ENCODE measurements around the gene GNB1.
A peak's percentile ranks its signal among the peaks of the same experiment; 100 is the strongest.
"Not testable (repeated sequence)": the region's sequence is repeated elsewhere in the genome, so short reads cannot be mapped to it uniquely, and the experiment has no call there.

Gene GNB1

DNA sequence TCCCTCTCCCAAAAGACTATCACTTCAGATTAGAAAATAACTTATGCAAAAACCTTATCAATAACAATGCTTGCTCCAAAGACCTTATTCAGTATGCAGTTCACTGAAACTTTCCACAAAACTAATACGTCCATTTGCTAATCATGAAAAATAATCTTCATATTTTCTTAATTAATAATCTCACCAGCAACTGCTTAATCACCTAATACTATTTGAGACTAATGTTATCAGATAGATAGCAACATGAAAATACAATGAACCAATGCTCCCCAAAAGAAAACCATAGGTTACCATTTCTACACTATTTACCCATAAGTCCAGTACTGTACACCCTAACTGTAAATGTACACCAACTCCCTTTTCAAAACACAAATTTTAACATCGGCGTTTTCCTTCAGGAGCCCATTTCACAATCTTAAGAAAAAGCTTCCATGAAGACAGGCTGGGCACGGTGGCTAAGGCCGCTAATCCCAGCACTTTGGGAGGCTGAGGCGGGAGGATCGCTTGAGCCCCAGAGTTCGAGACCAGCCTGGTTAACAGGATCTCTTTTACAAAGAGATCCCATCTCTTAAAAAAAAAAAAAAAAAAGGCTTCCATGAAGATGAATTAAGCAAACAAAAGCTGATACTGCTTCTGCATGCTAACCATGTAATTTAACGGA lies 1.7 kb downstream of the GNB1 start:
- DNase-seq, result no peak

DNA sequence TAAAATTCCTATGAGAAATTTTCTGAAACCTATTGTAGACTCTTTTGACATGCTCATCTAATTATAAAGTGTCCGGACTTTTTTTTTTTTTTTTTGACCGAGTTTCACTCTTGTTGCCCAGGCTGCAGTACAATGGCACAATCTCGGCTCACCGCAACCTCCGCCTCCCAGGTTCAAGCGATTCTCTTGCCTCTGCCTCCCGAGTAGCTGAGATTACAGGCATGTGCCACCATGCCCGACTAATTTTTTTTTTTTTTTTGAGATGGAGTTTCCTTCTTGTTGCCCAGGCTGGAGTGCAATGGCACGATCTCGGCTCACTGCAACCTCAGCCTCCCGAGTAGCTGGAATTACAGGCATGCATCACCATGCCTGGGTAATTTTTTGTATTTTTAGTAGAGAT lies 7.0 kb downstream of the GNB1 start:
- not testable (repeated sequence) for DNase-seq

DNA sequence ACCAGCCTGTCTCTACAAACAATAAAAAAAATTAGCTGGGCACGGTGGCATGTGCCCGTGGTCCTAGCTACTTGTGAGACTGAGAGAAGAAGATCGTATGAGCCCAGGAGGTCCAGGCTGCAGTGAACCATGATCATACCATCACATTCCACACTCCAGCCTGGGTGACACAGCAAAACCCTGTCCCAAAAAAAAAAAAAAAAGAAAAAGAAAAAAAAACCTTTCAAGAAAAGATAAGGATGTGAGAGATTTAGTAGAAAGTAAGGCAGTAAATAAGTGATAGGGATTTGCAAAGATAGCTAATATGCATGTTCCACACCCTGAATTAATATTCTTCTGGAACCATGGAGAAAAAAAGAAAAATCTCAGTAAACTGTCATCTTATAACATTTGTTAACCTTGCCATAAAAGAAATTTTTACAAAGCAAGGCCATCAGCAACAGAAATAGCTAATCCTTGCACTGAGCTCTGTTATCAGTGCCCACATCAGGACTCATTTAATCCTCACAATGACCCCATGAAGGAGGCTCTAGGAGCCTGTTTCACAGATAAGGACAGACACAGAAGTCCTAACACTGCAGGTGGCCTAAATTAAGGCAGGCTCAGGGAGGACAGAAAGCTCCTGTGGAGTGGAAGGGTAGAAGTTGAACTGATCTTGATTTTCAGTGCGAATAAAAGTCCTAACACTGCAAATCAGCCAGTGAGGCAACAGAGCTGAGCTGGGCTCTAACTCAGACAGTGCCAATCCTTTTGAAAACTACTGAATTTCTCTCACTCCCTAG lies 7.6 kb downstream of the GNB1 start:
- DNase-seq, result no peak

GRCh38 chr1:1881727-1882126 lies 9.2 kb downstream of the GNB1 start:
- DNase-seq, result no peak

- no peak for DNase-seq
Observed at GRCh38 chr1:1880617-1881312, 10.1 kb downstream of the GNB1 start.

GRCh38 chr1:1879942-1880341 lies 10.9 kb downstream of the GNB1 start:
- DNase-seq, result no peak

- DNase-seq, result no peak
Observed at GRCh38 chr1:1877865-1878436, 12.9 kb downstream of the GNB1 start.

GRCh38 chr1:1876335-1876930 lies 14.5 kb downstream of the GNB1 start:
- no peak for DNase-seq

- no peak for DNase-seq
Observed at GRCh38 chr1:1875932-1876331, 15.0 kb downstream of the GNB1 start.

DNA sequence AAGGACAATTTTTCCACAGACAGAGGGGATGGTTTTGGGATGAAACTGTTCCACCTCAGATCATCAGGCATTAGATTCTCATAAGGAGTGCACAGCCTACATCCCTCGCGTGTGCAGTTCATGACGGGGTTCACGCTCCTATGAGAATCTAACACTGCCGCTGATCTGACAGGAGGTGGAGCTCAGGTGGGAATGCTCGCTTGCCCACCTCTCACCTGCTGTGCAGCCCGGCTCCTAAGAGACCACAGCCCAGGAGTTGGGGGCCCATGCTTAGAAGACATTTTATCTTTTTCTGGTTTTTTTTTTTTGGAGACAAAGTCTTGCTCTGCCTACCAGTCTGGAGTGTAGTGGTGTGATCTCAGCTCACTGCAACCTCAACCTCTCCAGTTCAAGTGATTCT lies 16.0 kb downstream of the GNB1 start:
- no peak for DNase-seq

DNA sequence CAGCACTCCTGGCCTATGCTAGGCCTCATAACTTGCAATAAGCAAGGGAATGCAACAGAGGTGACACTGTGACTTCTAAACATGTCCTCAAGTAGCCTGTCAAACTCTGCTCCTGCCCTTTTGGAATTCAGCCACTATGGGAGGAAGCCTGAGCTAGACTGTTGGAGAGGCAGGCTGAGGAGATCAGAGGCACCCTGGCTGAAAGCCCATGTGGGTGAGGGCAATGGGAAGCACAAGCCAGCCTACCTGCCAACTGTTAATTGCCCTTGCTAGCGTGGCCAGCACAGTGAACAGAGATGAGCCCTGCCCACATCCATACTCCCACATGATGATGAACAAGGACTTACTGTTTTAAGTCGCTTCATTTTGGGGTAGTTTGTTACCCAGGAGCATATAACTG lies 17.7 kb downstream of the GNB1 start:
- DNase-seq, result no peak

DNA sequence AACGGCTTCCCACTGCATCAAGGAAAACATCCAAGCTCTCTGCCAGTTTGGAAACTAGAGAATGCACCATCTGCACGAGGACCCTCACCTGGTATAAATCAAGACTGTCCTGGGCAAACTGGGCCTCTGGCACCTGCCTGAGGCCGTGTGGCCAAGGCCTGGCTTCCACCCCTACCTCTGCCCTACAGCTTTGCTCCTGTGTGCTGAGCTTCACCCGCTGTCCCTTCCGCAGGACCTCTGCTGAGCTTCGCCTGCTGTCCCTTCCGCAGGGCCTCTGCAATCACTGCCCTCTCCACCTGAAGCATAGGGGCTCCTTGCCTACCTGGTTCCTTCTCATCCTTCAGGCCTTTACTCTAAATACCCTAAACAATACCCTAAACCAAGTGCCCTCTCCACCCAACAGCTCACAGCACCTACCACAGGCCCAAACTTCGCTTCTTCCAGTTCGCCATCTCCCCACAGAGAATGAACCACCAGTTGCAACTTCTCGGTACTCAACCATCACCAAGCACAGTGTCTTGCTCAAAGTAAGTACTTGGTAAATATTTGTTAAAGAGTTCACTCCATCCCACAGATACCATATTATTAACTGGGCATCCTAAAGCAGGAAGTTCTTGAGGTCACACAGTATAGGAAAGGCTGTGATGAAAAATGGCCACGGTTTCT lies 18.4 kb downstream of the GNB1 start:
- no peak for DNase-seq

GRCh38 chr1:1869469-1869868 lies 21.4 kb downstream of the GNB1 start:
- peak; percentile 51 to 69 for DNase-seq

GRCh38 chr1:1867164-1867563 lies 23.7 kb downstream of the GNB1 start:
- no peak for DNase-seq

DNA sequence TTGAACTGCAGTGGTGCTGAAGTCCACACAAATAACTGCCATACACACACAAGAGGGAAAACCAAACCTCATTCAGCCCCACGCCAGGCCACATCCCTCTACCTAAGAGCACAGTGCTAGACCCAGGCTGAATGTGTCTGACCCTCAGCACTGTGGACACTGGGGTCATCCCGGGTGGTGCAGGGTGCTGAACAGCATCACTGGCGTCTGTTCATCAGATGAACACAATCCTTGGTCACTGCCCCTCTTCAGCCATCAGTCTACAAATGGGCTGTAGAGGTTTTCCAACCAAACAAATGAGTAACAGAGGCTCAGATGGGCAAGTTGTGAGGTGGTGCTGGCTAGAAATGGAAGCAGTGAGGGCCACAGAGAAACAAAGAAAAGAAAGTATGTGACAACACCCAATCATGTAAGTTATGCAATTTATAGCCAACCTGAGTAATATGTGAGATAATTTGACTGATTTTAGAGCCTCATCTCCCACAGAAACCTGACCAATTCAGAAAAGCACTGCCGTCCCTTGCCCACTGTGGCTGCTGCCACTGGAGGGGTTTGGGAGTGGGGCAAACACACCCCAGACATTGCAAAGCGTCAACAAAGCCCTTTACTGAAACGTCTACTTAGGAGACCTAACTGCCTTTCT lies 27.9 kb downstream of the GNB1 start:
- DNase-seq, result no peak

GRCh38 chr1:1861761-1862310 lies 29.1 kb downstream of the GNB1 start:
- not testable (repeated sequence) for DNase-seq

- DNase-seq, result no peak
Observed at GRCh38 chr1:1861339-1861730, 29.6 kb downstream of the GNB1 start.

DNA sequence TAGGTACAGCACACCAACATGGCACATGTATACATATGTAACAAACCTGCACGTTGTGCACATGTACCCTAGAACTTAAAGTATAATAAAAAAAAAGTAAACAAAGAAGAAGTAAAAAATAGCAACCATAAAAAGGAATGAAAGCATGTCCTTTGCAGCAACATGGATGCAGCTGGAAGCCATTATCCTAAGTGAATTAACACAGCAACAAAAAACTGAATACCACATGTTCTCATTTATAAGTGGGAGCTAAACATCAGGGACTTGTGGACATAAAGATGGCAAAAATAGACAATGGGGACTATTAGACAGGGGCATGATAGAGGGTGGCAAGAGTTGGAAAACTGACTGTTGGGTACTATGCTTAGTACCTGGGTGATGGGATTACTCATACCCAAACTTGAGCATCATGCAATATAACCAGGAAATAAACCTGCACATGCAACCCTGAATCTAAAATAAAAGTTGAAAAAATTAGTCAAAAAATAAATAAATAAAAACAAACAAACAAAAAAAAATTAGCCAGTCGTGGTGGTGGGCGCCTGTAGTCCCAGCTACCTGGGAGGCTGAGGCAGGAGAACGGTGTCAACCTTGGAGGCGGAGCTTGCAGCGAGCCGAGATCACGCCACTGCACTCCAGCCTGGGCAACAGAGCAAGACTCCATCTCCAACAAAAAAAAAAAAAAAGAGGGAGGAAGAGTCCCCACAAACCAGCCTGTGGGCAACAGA lies 30.8 kb downstream of the GNB1 start:
- DNase-seq, result not testable (repeated sequence)

DNA sequence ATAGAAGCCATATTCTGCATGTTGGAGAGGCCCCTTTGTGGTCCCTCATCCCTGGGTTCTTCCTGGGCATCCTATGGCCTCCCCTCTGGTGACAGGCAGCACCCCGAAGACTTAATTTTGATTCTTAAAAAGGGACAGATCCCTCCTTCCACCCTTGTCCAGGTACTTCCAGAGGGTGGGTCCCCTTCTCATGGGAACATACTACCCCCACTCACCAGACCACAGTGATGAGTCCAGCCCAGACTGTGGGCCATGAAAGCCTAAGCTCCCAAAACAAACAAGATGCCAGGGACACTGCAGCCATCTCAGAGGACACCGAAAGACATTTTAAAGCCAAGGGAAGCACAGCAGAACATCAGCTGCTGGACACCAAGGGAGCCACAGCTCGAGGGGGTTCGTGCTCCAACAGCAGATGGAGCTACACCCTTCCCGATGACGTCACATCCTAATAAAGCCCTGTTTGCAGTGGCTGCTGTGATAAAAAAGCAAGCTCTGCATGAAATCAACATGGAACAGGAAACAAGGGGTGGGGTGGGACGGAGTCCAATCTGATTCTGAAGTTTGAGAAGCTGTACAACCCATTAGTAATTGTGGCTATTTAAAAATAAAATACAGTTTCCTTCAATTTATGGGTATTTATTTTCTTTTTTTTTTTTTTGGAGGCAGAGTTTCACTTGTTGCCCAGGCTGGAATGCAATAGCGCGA lies 32.4 kb downstream of the GNB1 start:
- DNase-seq, result peak in 1 of 2 experiments; percentile 16

DNA sequence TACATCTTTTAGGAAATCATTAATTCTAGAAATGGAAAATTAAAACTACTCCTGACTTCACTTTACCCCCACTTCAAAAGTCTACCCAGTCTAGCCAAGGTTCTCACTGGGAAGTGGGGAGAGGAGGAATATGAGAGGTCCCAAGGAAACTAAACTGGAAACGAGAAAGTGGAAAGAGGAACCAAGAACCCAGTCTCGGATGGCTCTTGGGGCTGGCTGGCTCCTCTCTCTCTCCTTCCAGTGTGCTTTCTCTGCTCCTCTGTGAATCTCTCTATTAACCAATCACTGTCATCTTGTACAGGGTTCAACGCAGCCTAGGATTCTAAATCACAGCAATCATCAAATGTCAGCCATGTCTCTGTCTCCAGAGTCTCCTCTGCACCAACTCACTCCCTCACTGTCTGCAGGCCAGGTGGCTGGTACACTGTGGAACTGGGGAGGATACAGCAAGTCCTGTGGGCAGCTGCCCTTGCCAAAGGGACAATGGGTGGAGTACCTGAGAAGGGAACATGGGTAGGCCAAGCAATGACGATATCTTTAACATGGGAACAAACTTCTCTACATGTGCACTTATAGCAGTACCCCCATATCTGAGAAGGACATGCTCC lies 33.7 kb downstream of the GNB1 start:
- peak in 1 of 2 experiments; percentile 9 for DNase-seq

All from Kasumi-1 (cell line).